Hepatocyte (in vitro differentiated cells): ENCODE data around the gene OGDH.

Experiments
- EZH2 ChIP-seq: fragments of 200-600 bp; sonication (generic); IDR thresholded peaks from 2 replicates; pipeline ENCODE4 v1.6.1; 2016; ENCODE audit warnings: antibody characterized with exemption, mild to moderate bottlenecking, borderline replicate concordance
- TF ChIP-seq, protein P1 (sequence below): fragments of 200-600 bp; sonication (generic); IDR thresholded peaks from 2 replicates; pipeline ENCODE4 v1.5.1; 2016; ENCODE audit warnings: antibody characterized with exemption, mild to moderate bottlenecking; ENCODE audit not compliant: poor library complexity

DNA sequence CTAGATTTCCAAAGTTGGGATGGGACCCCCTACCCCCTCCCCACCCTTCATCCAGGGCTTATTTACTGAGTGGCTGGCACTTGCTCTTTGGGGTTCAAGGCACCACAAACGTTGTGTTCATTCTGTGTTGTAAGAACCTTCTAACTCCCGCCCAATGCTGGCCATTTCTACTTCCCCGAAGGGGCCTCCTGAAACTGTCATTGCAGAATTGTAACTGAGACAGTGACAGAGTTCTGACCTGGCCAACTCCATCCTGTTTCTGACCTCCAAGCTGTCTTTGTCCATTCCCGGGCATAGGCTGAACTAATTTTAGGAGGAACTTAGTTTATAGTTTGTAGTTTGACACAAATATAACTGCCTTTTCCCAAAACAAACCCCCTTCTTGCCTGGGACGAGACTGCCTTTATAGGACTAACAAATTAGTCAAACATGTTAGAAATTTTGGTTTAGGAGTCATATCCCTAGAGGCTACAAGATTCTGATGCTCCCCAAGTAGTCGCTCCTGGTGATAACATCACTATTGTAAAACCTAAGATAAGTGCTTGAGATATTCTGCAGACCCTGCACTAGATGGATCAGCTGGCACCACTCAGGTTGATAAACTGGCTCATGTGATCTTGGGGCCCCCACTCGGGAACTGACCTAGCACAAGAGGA is 107.4 kb downstream of the OGDH start:
- TF ChIP-seq, protein P1, sequence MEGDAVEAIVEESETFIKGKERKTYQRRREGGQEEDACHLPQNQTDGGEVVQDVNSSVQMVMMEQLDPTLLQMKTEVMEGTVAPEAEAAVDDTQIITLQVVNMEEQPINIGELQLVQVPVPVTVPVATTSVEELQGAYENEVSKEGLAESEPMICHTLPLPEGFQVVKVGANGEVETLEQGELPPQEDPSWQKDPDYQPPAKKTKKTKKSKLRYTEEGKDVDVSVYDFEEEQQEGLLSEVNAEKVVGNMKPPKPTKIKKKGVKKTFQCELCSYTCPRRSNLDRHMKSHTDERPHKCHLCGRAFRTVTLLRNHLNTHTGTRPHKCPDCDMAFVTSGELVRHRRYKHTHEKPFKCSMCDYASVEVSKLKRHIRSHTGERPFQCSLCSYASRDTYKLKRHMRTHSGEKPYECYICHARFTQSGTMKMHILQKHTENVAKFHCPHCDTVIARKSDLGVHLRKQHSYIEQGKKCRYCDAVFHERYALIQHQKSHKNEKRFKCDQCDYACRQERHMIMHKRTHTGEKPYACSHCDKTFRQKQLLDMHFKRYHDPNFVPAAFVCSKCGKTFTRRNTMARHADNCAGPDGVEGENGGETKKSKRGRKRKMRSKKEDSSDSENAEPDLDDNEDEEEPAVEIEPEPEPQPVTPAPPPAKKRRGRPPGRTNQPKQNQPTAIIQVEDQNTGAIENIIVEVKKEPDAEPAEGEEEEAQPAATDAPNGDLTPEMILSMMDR: no peak
- no peak for TF ChIP-seq EZH2
